CD4-positive, alpha-beta memory T cell (primary cell): Measurements from ENCODE around the gene C1orf232. TPM values are rescaled to one million over a fixed set of nuclear protein-coding genes. Genes with fewer than 3 reads are reported as not detected.

Experiments used
- CTCF ChIA-PET: fragments of 350-600 bp; sonication (Branson Sonifier 250); formaldehyde crosslinking; loops from one replicate; lab custom pipeline; 2021; ENCODE audit warnings: inconsistent platforms; ENCODE audit not compliant: partially characterized antibody; lab: Charles Lee
- POLR2A ChIA-PET: fragments of 350-600 bp; sonication (Branson Sonifier 250); formaldehyde crosslinking; loops from one replicate; lab custom pipeline; 2021; ENCODE audit not compliant: partially characterized antibody; lab: Charles Lee
- DNase-seq, 5 donors: peaks; one replicate each; pipeline versions ENCODE4 v3.0.0 to v3.0.0-alpha.2; 2020 to 2022; ENCODE audit warnings: mixed read lengths in 1 of 5
- H3K27ac ChIP-seq: one replicate; pipeline ENCODE4 v1.7.0; 2013; ENCODE audit warnings: low read depth, low read length
- H3K27me3 ChIP-seq: 2 replicates; pipeline ENCODE4 v1.7.0; 2013; ENCODE audit warnings: mild to moderate bottlenecking, low read length, moderate library complexity; ENCODE audit not compliant: insufficient read depth
- H3K36me3 ChIP-seq: 2 replicates; pipeline ENCODE4 v1.7.0; 2013; ENCODE audit warnings: mild to moderate bottlenecking, low read length, moderate library complexity; ENCODE audit not compliant: insufficient read depth
- H3K4me1 ChIP-seq: 2 replicates; pipeline ENCODE4 v1.7.0; 2013; ENCODE audit warnings: mild to moderate bottlenecking, low read length, moderate library complexity; ENCODE audit not compliant: insufficient read depth
- H3K4me3 ChIP-seq, 2 donors: one replicate each; pipeline ENCODE4 v1.7.0; 2013; ENCODE audit warnings: low read length in 2 of 2, mild to moderate bottlenecking in 1 of 2
- H3K9me3 ChIP-seq, 2 donors: one replicate each; pipeline ENCODE4 v1.7.0; 2013; ENCODE audit warnings: low read length in 2 of 2, control low read depth in 1 of 2; ENCODE audit not compliant: control insufficient read depth in 1 of 2
- H3K27ac Mint-ChIP-seq, 7 donors: one replicate each; pipeline ENCODE4 v1.8.0; 2020 to 2021; ENCODE audit warnings: mixed read lengths in 7 of 7, mild to moderate bottlenecking in 6 of 7, inconsistent platforms in 3 of 7, moderate library complexity in 3 of 7
- H3K27me3 Mint-ChIP-seq, 2 donors: one replicate each; pipeline ENCODE4 v1.8.0; 2020 to 2021; ENCODE audit warnings: mixed read lengths in 2 of 2
- H3K36me3 Mint-ChIP-seq, 2 donors: one replicate each; pipeline ENCODE4 v1.8.0; 2020 to 2021; ENCODE audit warnings: mixed read lengths in 2 of 2, inconsistent platforms in 1 of 2, mild to moderate bottlenecking in 1 of 2
- H3K4me1 Mint-ChIP-seq, 4 donors: one replicate each; pipeline ENCODE4 v1.8.0; 2020 to 2021; ENCODE audit warnings: mixed read lengths in 4 of 4, mild to moderate bottlenecking in 1 of 4
- H3K4me3 Mint-ChIP-seq, 8 donors: one replicate each; pipeline ENCODE4 v1.8.0; 2020 to 2021; ENCODE audit warnings: mixed read lengths in 8 of 8, mild to moderate bottlenecking in 7 of 8, moderate library complexity in 6 of 8, inconsistent platforms in 3 of 8
- H3K9me3 Mint-ChIP-seq, 8 donors: one replicate each; pipeline ENCODE4 v1.8.0; 2020 to 2021; ENCODE audit warnings: mixed read lengths in 8 of 8, mild to moderate bottlenecking in 5 of 8, inconsistent platforms in 3 of 8, moderate library complexity in 1 of 8
- intact Hi-C: fragments of 100-400 bp; cut with micrococcal nuclease; formaldehyde crosslinking; loops from one replicate; pipeline ENCODE4 v1.15.1; 2023
- polyA plus RNA-seq, 2 donors: library from polyadenylated mRNA; unstranded; fragments of 300-500 nt; fragmentation: Illumina TruSeq; gene quantifications; one replicate each; pipeline ENCODE4 v1.2.3, GENCODE V29; 2021
- total RNA-seq, 2 experiments: library from RNA; stranded (reverse); gene quantifications; one replicate each; pipeline ENCODE4 v1.2.3, GENCODE V29; 2021

Gene C1orf232
- total and polyA plus RNA-seq, 4 experiments from 2014 or later = not detected

DNA sequence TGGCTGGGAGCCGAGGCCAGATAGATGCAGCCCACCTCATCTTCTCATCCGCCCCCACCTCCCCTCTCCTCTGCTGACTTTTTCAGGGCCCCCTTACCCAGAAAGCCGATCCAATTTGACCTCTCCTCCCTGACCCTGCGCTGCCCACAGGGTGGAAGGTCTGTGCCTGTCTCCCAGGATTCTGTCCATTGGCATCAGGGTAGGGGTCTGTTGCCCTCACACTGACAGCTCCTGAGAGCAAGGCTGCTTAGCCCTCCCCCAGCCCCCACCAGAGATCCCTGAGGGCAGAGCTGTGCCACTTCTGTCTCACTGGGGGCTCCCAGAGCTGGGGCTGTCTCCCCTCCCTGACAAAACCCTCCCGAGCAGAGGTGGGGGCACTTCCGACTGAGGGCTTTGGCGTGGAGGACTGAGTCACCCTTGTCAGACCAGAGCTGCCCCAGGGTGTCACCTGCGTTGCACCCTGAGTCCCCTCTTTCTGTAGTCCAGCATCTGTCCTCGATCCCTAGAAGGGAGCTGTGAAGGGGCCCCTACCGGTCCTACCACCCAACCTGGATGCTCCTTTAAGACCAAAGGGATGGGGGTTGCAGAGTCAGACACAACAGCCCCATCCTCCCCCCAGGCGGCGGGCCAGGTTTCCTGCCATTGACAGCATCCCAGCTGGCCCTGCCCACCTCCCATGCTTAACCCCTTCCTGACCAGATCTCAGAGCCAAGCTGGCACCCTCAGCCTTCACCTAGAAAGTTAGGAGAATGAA, 12.3 kb downstream of the C1orf232 start:
- no peaks in the 10 kb centered on the region for H3K27me3 ChIP-seq
- no peaks in the 10 kb centered on the region for H3K4me1 ChIP-seq
- Mint-ChIP-seq H3K4me1 (peaks cover 0 to 6% (median under 1%) of the 10 kb centered on the region in 4 donors), H3K36me3 (no peaks in the 10 kb centered on the region), H3K27me3 (peaks cover 17 to 30% of the 10 kb centered on the region in 2 donors), H3K9me3 (no peaks in the 10 kb centered on the region), H3K27ac (peak overlapping the region in 1 of 7 donors; percentile 47), H3K4me3 (no peak overlapping the region)
- DNase-seq = no peak
- H3K9me3 ChIP-seq = no peaks in the 10 kb centered on the region
- POLR2A ChIA-PET = no interaction called here
- CTCF ChIA-PET = interaction anchor here (0.7 to 2.1 kb wide), 5 partner anchors 11 to 121 kb away, joined by 3 to 10 read pairs (median 5); partner anchors contain the start of gene ZNF593
- intact Hi-C loops = no loop called here
- H3K4me3 ChIP-seq = no peak overlapping the region
- H3K36me3 ChIP-seq = no peaks in the 10 kb centered on the region
- no peak overlapping the region for H3K27ac ChIP-seq

DNA sequence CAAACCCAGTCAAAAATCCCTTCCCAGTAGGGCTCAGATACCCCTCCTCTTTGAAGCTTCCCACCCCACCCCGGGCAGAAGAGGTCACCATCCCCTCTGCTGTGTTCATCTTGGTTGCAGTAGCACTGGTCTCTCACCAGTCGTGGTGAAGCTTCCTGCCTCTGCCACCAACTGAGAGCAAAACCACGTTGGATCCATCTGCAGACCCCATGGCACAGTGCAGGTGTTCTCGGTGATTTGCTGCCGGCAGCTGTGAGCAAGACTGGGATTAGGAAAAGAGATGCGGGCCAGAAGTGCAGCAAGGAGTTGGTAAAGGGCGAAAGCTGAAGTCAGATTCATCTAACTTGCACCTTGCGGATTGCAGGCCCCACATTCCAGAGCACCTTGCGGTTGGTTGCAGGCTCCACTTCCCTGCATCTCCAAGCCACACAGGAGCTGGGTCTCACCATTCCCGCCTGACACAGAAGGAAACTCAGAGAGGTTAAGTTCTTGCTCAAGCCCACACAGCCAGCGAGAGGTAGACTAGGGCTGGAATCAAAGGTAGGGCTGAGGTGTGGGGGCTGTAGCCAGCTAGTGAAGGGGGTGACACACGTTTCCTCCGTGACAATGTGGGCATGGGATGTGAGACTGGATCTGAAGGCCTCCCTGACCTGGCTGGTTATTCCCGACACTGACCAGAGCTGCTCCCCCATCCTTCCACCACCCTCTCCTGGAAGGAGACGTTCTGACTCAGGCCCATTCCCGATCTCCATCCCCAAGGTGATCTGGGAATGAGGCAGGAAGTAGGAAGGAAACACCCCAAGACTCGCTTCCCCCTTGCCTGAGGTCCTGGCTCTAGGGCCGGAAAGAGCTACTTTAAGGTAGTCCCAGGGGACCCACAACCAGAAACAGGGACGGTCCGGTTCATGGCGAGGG, 13.1 kb downstream of the C1orf232 start:
- no peaks in the 10 kb centered on the region for H3K4me1 ChIP-seq
- no peaks in the 10 kb centered on the region for H3K36me3 Mint-ChIP-seq
- peaks cover 0 to 6% (median under 1%) of the 10 kb centered on the region in 4 donors for H3K4me1 Mint-ChIP-seq
- POLR2A ChIA-PET = interaction anchor here (0.9 to 1.0 kb wide), 2 partner anchors 14 to 30 kb away, joined by 3 read pairs; partner anchors contain the start of gene ZNF593
- no peaks in the 10 kb centered on the region for H3K36me3 ChIP-seq
- peaks cover 20 to 34% of the 10 kb centered on the region in 2 donors for H3K27me3 Mint-ChIP-seq
- CTCF ChIA-PET = interaction anchor here (0.7 to 1.3 kb wide), 4 partner anchors 8 to 120 kb away, joined by 3 to 4 read pairs (median 4); partner anchors contain the start of gene ZNF593
- peak overlapping the region in 1 of 7 donors; percentile 37 for H3K27ac Mint-ChIP-seq
- no peak overlapping the region for H3K4me3 Mint-ChIP-seq
- no peaks in the 10 kb centered on the region for H3K27me3 ChIP-seq
- H3K4me3 ChIP-seq = no peak overlapping the region
- no peak overlapping the region for H3K27ac ChIP-seq
- H3K9me3 Mint-ChIP-seq = no peaks in the 10 kb centered on the region
- intact Hi-C loops = no loop called here
- no peaks in the 10 kb centered on the region for H3K9me3 ChIP-seq
- no peak for DNase-seq

DNA sequence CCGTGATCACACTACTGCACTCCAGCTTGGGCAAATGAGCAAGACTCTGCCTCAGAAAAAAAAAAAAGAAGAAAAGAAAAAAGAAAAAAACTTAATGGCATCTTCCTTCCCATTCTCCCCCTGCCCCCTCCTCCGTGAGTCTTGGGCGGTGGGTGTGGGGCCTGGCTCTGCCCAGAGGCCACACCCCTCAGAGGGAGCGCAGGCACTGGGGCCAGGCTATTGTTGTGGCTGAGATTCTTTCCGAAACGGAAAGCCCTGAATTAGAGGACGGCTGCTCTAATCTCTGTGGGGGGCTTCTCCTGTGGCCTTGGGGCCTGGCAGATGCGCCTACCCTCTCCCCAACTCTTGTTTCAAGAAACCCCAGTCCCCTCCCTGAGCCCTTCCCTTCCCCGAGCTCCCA, 14.0 kb downstream of the C1orf232 start:
- H3K27ac ChIP-seq = no peak overlapping the region
- no peak overlapping the region for H3K4me3 Mint-ChIP-seq
- H3K9me3 ChIP-seq = no peaks in the 10 kb centered on the region
- intact Hi-C loops = no loop called here
- H3K4me3 ChIP-seq = no peak overlapping the region
- H3K9me3 Mint-ChIP-seq = no peaks in the 10 kb centered on the region
- H3K36me3 Mint-ChIP-seq = no peaks in the 10 kb centered on the region
- H3K36me3 ChIP-seq = no peaks in the 10 kb centered on the region
- peaks cover 20 to 35% of the 10 kb centered on the region in 2 donors for H3K27me3 Mint-ChIP-seq
- no peak overlapping the region for H3K27ac Mint-ChIP-seq
- H3K4me1 Mint-ChIP-seq = peaks cover 0 to 6% (median under 1%) of the 10 kb centered on the region in 4 donors
- no peaks in the 10 kb centered on the region for H3K27me3 ChIP-seq
- ChIA-PET CTCF (interaction anchor here (0.6 to 2.3 kb wide), 5 partner anchors 9 to 242 kb away, joined by 3 to 6 read pairs (median 3); partner anchors contain the start of gene ZNF593), POLR2A (interaction anchor here (0.9 to 1.0 kb wide), 2 partner anchors 15 to 29 kb away, joined by 3 read pairs; partner anchors contain the start of gene ZNF593)
- DNase-seq = no peak
- no peaks in the 10 kb centered on the region for H3K4me1 ChIP-seq

DNA sequence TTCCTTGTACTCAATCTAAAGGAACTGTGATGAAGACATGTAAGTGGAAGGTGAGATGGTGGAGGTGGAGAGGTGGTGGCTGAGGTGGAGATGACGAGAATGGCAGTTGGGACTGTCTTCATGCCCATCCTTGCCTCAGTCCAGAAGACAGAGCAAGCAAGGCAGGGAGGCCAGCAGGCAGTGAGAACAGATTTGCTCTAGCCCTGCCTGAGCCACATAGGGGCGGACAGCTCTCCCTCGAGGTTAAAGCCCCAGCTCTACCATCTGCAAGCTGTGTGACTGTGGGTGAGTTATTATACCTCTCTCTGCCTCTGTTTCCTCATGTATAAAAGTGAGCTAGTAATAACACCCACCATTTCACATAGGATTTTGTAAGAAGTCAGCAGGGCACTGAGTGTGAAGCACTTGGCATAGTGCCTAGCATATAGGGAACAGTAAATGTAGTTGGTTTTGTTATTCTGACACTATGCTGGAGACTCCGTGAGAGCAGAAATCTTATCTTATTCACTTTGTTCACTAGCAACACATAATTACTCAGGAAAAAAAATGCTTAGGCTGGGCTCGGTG, 14.7 kb downstream of the C1orf232 start:
- H3K9me3 Mint-ChIP-seq = no peaks in the 10 kb centered on the region
- Histone ChIP-seq H3K4me3 (no peak overlapping the region), H3K27me3 (no peaks in the 10 kb centered on the region), H3K27ac (no peak overlapping the region), H3K4me1 (no peaks in the 10 kb centered on the region), H3K36me3 (no peaks in the 10 kb centered on the region), H3K9me3 (no peaks in the 10 kb centered on the region)
- CTCF ChIA-PET = interaction anchor here (0.6 to 2.3 kb wide), 5 partner anchors 9 to 243 kb away, joined by 3 to 6 read pairs (median 4); partner anchors contain the start of genes C1orf232 and ZNF593
- POLR2A ChIA-PET = no interaction called here
- H3K27me3 Mint-ChIP-seq = peaks cover 22 to 28% of the 10 kb centered on the region in 2 donors
- H3K36me3 Mint-ChIP-seq = no peaks in the 10 kb centered on the region
- H3K4me1 Mint-ChIP-seq = peaks cover 0 to 6% (median under 1%) of the 10 kb centered on the region in 4 donors
- no peak for DNase-seq
- no peak overlapping the region for H3K27ac Mint-ChIP-seq
- intact Hi-C loops = no loop called here
- H3K4me3 Mint-ChIP-seq = no peak overlapping the region

DNA sequence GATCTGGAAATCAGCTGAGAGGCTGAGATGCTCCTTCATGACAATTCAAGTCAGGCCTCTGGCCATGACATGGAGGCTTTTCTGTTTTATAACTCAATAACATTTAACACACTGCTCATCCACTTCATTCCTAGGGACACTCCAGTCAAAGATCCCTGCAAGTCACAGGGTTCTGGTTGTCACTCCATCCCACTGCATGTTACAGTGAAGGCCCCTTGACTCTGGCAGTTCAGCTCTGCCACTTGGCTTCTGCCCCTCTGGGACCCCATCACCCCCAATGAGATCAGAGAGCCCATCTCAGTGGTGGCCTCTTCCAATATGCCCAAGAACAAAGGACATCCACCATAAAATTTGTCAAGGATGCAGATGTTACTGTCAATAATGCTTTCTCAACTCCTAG, 19.9 kb downstream of the C1orf232 start:
- no peak overlapping the region for H3K27ac ChIP-seq
- no peaks in the 10 kb centered on the region for H3K36me3 Mint-ChIP-seq
- no peak overlapping the region for H3K4me3 Mint-ChIP-seq
- H3K4me1 Mint-ChIP-seq = peaks cover 4 to 7% (median 5%) of the 10 kb centered on the region in 4 donors
- CTCF ChIA-PET = no interaction called here
- H3K4me3 ChIP-seq = no peak overlapping the region
- H3K27me3 Mint-ChIP-seq = peaks cover 12 to 13% of the 10 kb centered on the region in 2 donors
- POLR2A ChIA-PET = no interaction called here
- peaks cover 8% of the 10 kb centered on the region for H3K4me1 ChIP-seq
- no peaks in the 10 kb centered on the region for H3K36me3 ChIP-seq
- no peaks in the 10 kb centered on the region for H3K27me3 ChIP-seq
- H3K27ac Mint-ChIP-seq = no peak overlapping the region
- intact Hi-C loops = loop anchor here (5.0 kb wide), 1 partner anchor 252 kb away; no protein-coding TSS in a partner anchor
- no peaks in the 10 kb centered on the region for H3K9me3 Mint-ChIP-seq
- DNase-seq = no peak
- H3K9me3 ChIP-seq = no peaks in the 10 kb centered on the region

DNA sequence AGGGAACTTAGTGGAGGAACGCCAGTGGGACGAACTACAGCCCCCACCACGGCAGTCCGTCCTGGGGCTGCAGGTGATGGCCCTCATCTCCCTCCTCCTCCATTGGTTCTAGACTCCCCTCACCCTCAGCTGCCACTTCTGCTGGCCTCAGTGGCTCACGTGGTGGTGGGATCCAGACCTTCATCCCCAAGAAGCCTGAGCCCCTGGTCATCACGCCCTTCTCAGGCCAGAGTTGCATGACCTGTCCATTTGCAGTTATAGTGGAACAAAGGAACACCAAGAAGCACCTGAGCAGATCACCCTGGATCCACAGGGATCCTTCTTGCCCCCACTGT, 22.8 kb downstream of the C1orf232 start:
- H3K27ac Mint-ChIP-seq = no peak overlapping the region
- no peaks in the 10 kb centered on the region for H3K9me3 Mint-ChIP-seq

More for the DNA sequence above, 22.8 kb downstream of the C1orf232 start:
- Histone ChIP-seq H3K27me3 (no peaks in the 10 kb centered on the region), H3K4me3 (no peak overlapping the region), H3K4me1 (peaks cover 8% of the 10 kb centered on the region), H3K9me3 (no peaks in the 10 kb centered on the region), H3K36me3 (no peaks in the 10 kb centered on the region), H3K27ac (no peak overlapping the region)
- no peak for DNase-seq
- Mint-ChIP-seq H3K4me3 (no peak overlapping the region), H3K27me3 (peaks cover 6 to 8% of the 10 kb centered on the region in 2 donors), H3K4me1 (peaks cover 4 to 7% (median 5%) of the 10 kb centered on the region in 4 donors), H3K36me3 (no peaks in the 10 kb centered on the region)
- intact Hi-C loops = loop anchor here (1.0 to 5.0 kb wide), 5 partner anchors 18 to 249 kb away; no protein-coding TSS in a partner anchor
- ChIA-PET CTCF (interaction anchor here (1.2 to 12.7 kb wide), 20 partner anchors 17 to 272 kb away, joined by 3 to 296 read pairs (median 5); partner anchors contain the start of genes CEP85, PDIK1L and ZNF593), POLR2A (interaction anchor here (0.6 to 4.1 kb wide), 6 partner anchors 19 to 130 kb away, joined by 3 to 48 read pairs (median 10); no protein-coding TSS in a partner anchor)
